ENCODE results near the gene LHX4.
A peak's percentile ranks its signal among the peaks of the same experiment; 100 is the strongest.

LHX4 gene

GRCh38 chr1:180233191-180234011 is 3.3 kb downstream of the LHX4 start:
- Histone ChIP-seq H3K9me3 (ENCODE audit: control insufficient read depth, low read length) (no peaks in the 10 kb centered on the region), H3K36me3 (ENCODE audit: control insufficient read depth, insufficient read depth, low read length) (no peaks in the 10 kb centered on the region), H3K27me3 (ENCODE audit: control insufficient read depth, insufficient read depth, low read length, poor library complexity, severe bottlenecking) (peaks cover 100% of the 10 kb centered on the region), H3K4me1 (ENCODE audit: control insufficient read depth, insufficient read depth, low read length) (peaks cover 61% of the 10 kb centered on the region), H3K27ac (ENCODE audit: insufficient read depth, low read depth, low read length, poor library complexity, severe bottlenecking) (no peak overlapping the region), H3K4me3 (ENCODE audit: insufficient read depth, low read depth, low read length) (no peak overlapping the region)
- WGBS, 2 experiments = 2% methylated on average over 71 of the region's 71 CpGs

DNA sequence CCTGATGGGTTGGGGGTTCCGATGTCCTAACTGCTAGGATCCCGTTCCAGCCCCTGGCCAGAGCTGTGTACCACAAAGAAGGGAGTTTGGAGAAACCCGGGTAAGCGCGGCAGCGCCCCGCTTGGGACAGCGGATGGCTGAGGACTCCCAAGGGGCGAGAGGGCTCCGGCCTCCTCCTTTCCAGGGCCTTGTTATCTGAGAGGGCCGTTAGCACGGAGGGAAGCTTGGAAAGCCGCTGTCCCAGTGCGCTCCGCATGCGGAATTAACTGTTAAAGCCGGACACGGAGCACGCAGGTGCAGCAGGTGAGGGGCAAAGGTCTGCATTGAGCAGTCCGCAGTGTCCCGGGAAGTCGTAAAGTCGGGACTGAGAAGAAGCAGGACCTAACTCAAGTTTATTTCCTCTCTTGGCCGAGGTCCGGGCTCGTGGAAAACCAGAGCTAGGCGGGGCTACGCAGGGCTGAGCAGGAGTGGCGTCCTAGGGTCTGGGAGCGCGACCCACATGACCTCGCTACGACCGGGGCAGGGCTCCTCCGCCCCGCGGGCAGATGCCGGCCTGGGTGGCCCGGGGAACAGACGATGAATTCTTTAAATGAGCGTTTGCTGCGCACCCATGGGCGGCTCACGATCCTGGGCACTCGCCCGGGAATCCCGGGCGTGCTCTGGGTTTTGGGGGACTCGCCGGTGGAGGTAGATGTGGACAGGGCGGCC is 4.5 kb downstream of the LHX4 start:
- Histone ChIP-seq H3K9me3 (ENCODE audit: control insufficient read depth, low read length) (no peaks in the 10 kb centered on the region), H3K27ac (ENCODE audit: insufficient read depth, low read depth, low read length, poor library complexity, severe bottlenecking) (no peak overlapping the region), H3K36me3 (ENCODE audit: control insufficient read depth, insufficient read depth, low read length) (no peaks in the 10 kb centered on the region), H3K4me1 (ENCODE audit: control insufficient read depth, insufficient read depth, low read length) (peaks cover 61% of the 10 kb centered on the region), H3K27me3 (ENCODE audit: control insufficient read depth, insufficient read depth, low read length, poor library complexity, severe bottlenecking) (peaks cover 100% of the 10 kb centered on the region), H3K4me3 (ENCODE audit: insufficient read depth, low read depth, low read length) (peak overlapping the region; percentile 0)
- WGBS, 2 experiments = 1% methylated on average over 51 of the region's 51 CpGs

DNA sequence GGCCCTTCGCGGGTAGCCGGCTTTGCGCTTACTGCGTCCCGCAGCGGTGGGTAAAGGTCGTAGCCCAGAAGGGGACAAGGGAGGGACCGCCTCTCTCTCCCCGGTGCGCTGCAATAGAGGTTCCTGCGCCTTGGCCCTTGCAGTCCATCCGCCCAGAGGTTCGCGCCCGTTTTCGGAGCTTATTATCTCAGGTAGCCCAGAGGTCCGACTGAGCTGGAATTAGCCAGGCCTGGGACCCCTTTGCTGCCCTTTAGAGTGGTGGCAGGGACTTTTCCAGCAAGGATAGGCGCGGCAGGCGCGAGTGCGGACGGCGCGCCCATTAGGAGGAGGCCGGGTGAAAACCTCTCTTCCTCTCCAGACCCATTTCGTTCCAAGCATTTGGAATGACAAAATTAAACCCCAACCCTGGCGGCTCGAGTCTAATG is 5.0 kb downstream of the LHX4 start:
- no peaks in the 10 kb centered on the region for H3K9me3 ChIP-seq (ENCODE audit: control insufficient read depth, low read length)
- H3K27me3 ChIP-seq (ENCODE audit: control insufficient read depth, insufficient read depth, low read length, poor library complexity, severe bottlenecking) = peaks cover 100% of the 10 kb centered on the region
- WGBS, 2 experiments = 0% methylated on average over 30 of the region's 30 CpGs
- H3K4me1 ChIP-seq (ENCODE audit: control insufficient read depth, insufficient read depth, low read length) = peaks cover 64% of the 10 kb centered on the region
- no peaks in the 10 kb centered on the region for H3K36me3 ChIP-seq (ENCODE audit: control insufficient read depth, insufficient read depth, low read length)
- H3K4me3 ChIP-seq (ENCODE audit: insufficient read depth, low read depth, low read length) = no peak overlapping the region
- H3K27ac ChIP-seq (ENCODE audit: insufficient read depth, low read depth, low read length, poor library complexity, severe bottlenecking) = no peak overlapping the region

DNA sequence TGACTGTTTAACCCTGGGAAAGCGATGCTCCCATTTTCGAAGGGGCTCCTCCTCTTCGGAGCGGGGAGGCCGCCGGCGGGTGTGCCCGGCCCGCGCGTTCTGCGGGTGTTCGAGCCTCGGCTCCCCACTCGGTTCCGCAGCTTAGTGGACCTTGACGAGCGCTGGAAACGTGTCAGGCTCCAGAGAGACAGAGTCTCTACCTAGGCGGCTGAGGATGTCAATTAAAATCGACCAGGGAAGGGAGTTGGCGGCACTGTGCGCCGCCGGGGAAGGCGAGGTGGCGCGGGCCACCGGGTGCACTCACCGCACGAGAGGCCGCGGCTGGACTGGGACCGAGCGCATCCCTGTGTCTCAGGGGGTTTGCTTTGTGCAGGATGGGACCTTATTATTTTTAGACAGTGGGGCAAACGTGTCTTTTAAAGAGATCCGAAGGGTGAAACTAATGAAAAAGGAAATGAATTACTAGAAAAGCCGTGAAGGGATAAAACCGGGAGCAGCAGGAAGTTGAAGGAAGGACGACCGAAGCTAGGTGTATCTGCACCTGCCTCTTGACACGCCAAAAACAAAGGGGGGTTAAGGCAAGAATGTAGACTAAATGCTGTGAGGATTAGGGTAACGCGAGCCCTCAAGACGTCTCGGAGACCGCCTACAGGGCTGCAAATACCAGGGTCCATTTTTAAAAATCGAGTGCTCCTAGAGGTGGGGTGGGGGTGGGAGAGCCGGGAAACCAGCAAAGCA is 5.6 kb downstream of the LHX4 start:
- no peaks in the 10 kb centered on the region for H3K36me3 ChIP-seq (ENCODE audit: control insufficient read depth, insufficient read depth, low read length)
- no peak overlapping the region for H3K27ac ChIP-seq (ENCODE audit: insufficient read depth, low read depth, low read length, poor library complexity, severe bottlenecking)
- no peaks in the 10 kb centered on the region for H3K9me3 ChIP-seq (ENCODE audit: control insufficient read depth, low read length)
- H3K4me1 ChIP-seq (ENCODE audit: control insufficient read depth, insufficient read depth, low read length) = peaks cover 61% of the 10 kb centered on the region
- WGBS, 2 experiments = 1% methylated on average over 49 of the region's 49 CpGs
- H3K27me3 ChIP-seq (ENCODE audit: control insufficient read depth, insufficient read depth, low read length, poor library complexity, severe bottlenecking) = peaks cover 100% of the 10 kb centered on the region
- H3K4me3 ChIP-seq (ENCODE audit: insufficient read depth, low read depth, low read length) = no peak overlapping the region

- Histone ChIP-seq H3K9me3 (ENCODE audit: control insufficient read depth, low read length) (no peaks in the 10 kb centered on the region), H3K4me1 (ENCODE audit: control insufficient read depth, insufficient read depth, low read length) (peaks cover 50% of the 10 kb centered on the region), H3K27ac (ENCODE audit: insufficient read depth, low read depth, low read length, poor library complexity, severe bottlenecking) (no peak overlapping the region), H3K36me3 (ENCODE audit: control insufficient read depth, insufficient read depth, low read length) (no peaks in the 10 kb centered on the region), H3K4me3 (ENCODE audit: insufficient read depth, low read depth, low read length) (no peak overlapping the region), H3K27me3 (ENCODE audit: control insufficient read depth, insufficient read depth, low read length, poor library complexity, severe bottlenecking) (peaks cover 96% of the 10 kb centered on the region)
- 2% methylated on average over 16 of the region's 16 CpGs for WGBS, 2 experiments
Measured at GRCh38 chr1:180236698-180237509, 6.8 kb downstream of the LHX4 start.

DNA sequence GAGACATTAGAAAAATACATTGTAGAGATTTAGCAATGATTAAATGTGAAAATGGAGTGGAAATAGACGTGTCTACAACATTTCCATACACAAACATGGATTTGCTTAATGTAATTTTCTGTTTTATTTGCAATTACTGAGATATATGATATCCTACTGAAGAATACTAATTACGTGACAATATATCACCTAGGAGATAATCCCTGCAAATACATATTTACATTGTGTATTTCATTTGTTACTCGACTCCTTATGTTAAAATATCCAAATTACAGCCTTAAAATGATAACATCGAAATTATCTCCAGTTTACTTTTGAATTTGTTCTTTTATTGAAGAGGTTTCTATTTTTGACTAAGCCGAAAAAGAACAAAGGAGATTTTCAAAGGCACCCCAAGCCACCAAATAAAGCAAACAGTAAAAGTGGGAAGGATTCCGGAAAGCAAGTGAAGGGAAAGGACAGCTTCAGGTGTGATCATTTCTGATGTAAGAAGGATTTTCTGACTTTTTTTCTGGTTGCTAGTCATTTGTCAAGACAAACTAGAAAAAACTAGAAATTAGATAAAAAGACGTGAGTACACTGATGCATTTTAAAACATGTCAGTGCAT is 7.9 kb downstream of the LHX4 start:
- Histone ChIP-seq H3K4me1 (ENCODE audit: control insufficient read depth, insufficient read depth, low read length) (peaks cover 42% of the 10 kb centered on the region), H3K27ac (ENCODE audit: insufficient read depth, low read depth, low read length, poor library complexity, severe bottlenecking) (no peak overlapping the region), H3K36me3 (ENCODE audit: control insufficient read depth, insufficient read depth, low read length) (no peaks in the 10 kb centered on the region), H3K4me3 (ENCODE audit: insufficient read depth, low read depth, low read length) (no peak overlapping the region), H3K27me3 (ENCODE audit: control insufficient read depth, insufficient read depth, low read length, poor library complexity, severe bottlenecking) (peaks cover 86% of the 10 kb centered on the region), H3K9me3 (ENCODE audit: control insufficient read depth, low read length) (no peaks in the 10 kb centered on the region)
- WGBS, 2 experiments = 2% methylated on average over 3 to 5 of the region's 7 CpGs

DNA sequence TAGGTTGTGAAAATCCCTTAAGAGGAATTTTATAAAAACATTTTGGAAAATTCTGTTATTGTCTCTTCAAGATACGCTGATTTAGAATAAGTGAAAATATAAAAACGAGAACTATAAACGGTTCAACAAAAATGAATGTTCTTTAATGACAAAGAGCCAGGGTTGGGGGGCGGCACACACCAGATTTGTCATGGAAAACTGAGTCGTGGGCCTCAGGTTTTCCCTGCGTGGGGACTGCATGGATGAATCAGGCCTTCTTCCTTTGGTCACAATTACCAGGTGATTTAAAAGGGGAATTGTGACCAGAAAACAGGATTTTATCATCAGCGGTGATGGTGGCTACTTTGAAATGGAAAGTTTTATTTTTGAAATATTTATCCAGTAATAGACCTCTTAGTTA is 8.6 kb downstream of the LHX4 start:
- H3K4me3 ChIP-seq (ENCODE audit: insufficient read depth, low read depth, low read length) = no peak overlapping the region
- peaks cover 79% of the 10 kb centered on the region for H3K27me3 ChIP-seq (ENCODE audit: control insufficient read depth, insufficient read depth, low read length, poor library complexity, severe bottlenecking)
- no peaks in the 10 kb centered on the region for H3K9me3 ChIP-seq (ENCODE audit: control insufficient read depth, low read length)
- H3K27ac ChIP-seq (ENCODE audit: insufficient read depth, low read depth, low read length, poor library complexity, severe bottlenecking) = no peak overlapping the region
- H3K4me1 ChIP-seq (ENCODE audit: control insufficient read depth, insufficient read depth, low read length) = peaks cover 35% of the 10 kb centered on the region
- whole genome bisulfite sequencing, 2 experiments = 22 to 26% methylated on average over 6 of the region's 7 CpGs
- no peaks in the 10 kb centered on the region for H3K36me3 ChIP-seq (ENCODE audit: control insufficient read depth, insufficient read depth, low read length)

GRCh38 chr1:180239145-180240096 is 9.4 kb downstream of the LHX4 start:
- Histone ChIP-seq H3K4me1 (ENCODE audit: control insufficient read depth, insufficient read depth, low read length) (peaks cover 32% of the 10 kb centered on the region), H3K27ac (ENCODE audit: insufficient read depth, low read depth, low read length, poor library complexity, severe bottlenecking) (no peak overlapping the region), H3K27me3 (ENCODE audit: control insufficient read depth, insufficient read depth, low read length, poor library complexity, severe bottlenecking) (peaks cover 71% of the 10 kb centered on the region), H3K9me3 (ENCODE audit: control insufficient read depth, low read length) (no peaks in the 10 kb centered on the region), H3K4me3 (ENCODE audit: insufficient read depth, low read depth, low read length) (no peak overlapping the region), H3K36me3 (ENCODE audit: control insufficient read depth, insufficient read depth, low read length) (no peaks in the 10 kb centered on the region)
- 1% methylated on average over 9 to 10 of the region's 10 CpGs for WGBS, 2 experiments

Measured in ectodermal cell (in vitro differentiated cells).